Measurements from ENCODE around the gene NRF1.

Gene NRF1

GRCh38 chr7:129746857-129747529 is 135.5 kb downstream of the NRF1 start:
- TF ChIP-seq, protein P1, sequence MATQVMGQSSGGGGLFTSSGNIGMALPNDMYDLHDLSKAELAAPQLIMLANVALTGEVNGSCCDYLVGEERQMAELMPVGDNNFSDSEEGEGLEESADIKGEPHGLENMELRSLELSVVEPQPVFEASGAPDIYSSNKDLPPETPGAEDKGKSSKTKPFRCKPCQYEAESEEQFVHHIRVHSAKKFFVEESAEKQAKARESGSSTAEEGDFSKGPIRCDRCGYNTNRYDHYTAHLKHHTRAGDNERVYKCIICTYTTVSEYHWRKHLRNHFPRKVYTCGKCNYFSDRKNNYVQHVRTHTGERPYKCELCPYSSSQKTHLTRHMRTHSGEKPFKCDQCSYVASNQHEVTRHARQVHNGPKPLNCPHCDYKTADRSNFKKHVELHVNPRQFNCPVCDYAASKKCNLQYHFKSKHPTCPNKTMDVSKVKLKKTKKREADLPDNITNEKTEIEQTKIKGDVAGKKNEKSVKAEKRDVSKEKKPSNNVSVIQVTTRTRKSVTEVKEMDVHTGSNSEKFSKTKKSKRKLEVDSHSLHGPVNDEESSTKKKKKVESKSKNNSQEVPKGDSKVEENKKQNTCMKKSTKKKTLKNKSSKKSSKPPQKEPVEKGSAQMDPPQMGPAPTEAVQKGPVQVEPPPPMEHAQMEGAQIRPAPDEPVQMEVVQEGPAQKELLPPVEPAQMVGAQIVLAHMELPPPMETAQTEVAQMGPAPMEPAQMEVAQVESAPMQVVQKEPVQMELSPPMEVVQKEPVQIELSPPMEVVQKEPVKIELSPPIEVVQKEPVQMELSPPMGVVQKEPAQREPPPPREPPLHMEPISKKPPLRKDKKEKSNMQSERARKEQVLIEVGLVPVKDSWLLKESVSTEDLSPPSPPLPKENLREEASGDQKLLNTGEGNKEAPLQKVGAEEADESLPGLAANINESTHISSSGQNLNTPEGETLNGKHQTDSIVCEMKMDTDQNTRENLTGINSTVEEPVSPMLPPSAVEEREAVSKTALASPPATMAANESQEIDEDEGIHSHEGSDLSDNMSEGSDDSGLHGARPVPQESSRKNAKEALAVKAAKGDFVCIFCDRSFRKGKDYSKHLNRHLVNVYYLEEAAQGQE (IDR thresholded peaks at IDR 0.05; ENCODE audit: insufficient read depth in 1 of 2, low read depth in 2 of 2, low read length in 2 of 2): no peak
- TF ChIP-seq FOXP2 (optimal IDR thresholded peaks at IDR 0.05; ENCODE audit: borderline replicate concordance, extremely low read depth, extremely low read length, insufficient read depth) (no peak), SIN3A (IDR thresholded peaks at IDR 0.05; ENCODE audit: borderline replicate concordance, insufficient read depth, low read length) (no peak), POLR2AphosphoS5 (IDR thresholded peaks at IDR 0.05; ENCODE audit: low read depth, low read length) (no peak), TAF1 (IDR thresholded peaks at IDR 0.05; ENCODE audit: borderline replicate concordance, insufficient read depth, low read length) (no peak)

DNA sequence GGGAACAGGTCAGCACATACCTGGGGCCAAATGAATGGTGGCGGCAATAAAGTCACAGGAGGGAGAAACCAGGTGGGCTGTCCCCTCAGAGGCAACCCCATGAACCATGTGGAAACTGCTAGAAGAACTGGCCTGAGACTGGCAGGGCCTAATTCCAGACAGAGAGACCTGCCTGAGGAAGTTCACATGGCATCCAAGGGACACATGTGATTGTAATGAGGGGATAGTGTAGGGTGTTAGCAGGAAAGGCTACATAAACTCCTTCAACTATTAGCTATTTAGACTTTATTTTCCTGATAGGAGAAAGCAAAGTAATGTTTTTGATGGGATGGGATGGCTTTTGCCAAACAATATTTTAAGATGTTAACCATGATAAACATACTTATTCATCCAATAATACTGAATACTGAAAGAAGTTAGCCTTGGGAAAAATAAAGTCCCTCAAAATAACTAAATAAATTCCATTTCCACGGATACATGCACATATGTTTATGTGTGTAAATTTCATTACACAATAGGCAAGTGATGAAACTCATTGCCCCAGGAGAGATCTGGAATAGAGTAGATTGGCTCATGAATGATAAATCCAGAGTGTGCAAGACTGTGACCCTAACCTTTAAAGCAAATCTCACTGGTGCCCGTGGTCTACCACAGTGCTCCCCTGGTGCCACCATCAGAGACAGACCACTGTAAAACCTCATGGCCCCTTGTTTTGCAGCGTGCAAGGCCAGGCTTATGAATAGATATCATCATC is 137.0 kb downstream of the NRF1 start:
- TF ChIP-seq SIN3A (IDR thresholded peaks at IDR 0.05; ENCODE audit: borderline replicate concordance, insufficient read depth, low read length) (no peak), TAF1 (IDR thresholded peaks at IDR 0.05; ENCODE audit: borderline replicate concordance, insufficient read depth, low read length) (no peak), POLR2AphosphoS5 (IDR thresholded peaks at IDR 0.05; ENCODE audit: low read depth, low read length) (no peak), FOXP2 (optimal IDR thresholded peaks at IDR 0.05; ENCODE audit: borderline replicate concordance, extremely low read depth, extremely low read length, insufficient read depth) (no peak)
- TF ChIP-seq, protein P1 (IDR thresholded peaks at IDR 0.05; ENCODE audit: insufficient read depth in 1 of 2, low read depth in 2 of 2, low read length in 2 of 2): no peak

DNA sequence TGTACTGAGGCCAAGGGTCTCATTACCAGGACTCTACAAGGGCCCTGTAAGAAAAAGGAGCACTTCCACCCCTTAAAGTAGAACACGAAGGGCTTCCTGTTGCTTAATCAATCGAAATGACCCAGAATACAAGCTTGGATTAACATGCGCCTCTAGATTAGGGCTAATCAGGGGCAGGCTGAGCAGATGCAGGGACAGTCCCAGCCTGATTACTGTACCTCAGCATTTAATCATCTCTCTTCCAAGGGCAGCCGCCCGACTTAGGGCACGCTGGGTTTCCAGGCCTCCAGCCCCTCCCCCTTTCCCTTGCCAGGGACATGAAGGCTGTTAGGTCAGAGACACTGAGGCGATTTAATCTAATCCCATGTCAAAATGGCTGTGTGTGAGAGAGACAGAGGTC is 138.6 kb downstream of the NRF1 start:
- no peak for TF ChIP-seq FOXP2 (optimal IDR thresholded peaks at IDR 0.05; ENCODE audit: borderline replicate concordance, extremely low read depth, extremely low read length, insufficient read depth)
- no peak for TF ChIP-seq TAF1 (IDR thresholded peaks at IDR 0.05; ENCODE audit: borderline replicate concordance, insufficient read depth, low read length)
- TF ChIP-seq POLR2AphosphoS5 (IDR thresholded peaks at IDR 0.05; ENCODE audit: low read depth, low read length): no peak
- TF ChIP-seq, protein P1 (IDR thresholded peaks at IDR 0.05; ENCODE audit: insufficient read depth in 1 of 2, low read depth in 2 of 2, low read length in 2 of 2): no peak
- no peak for TF ChIP-seq SIN3A (IDR thresholded peaks at IDR 0.05; ENCODE audit: borderline replicate concordance, insufficient read depth, low read length)

GRCh38 chr7:129750501-129750900 is 139.0 kb downstream of the NRF1 start:
- TF ChIP-seq POLR2AphosphoS5 (IDR thresholded peaks at IDR 0.05; ENCODE audit: low read depth, low read length) (no peak), SIN3A (IDR thresholded peaks at IDR 0.05; ENCODE audit: borderline replicate concordance, insufficient read depth, low read length) (no peak), FOXP2 (optimal IDR thresholded peaks at IDR 0.05; ENCODE audit: borderline replicate concordance, extremely low read depth, extremely low read length, insufficient read depth) (no peak), TAF1 (IDR thresholded peaks at IDR 0.05; ENCODE audit: borderline replicate concordance, insufficient read depth, low read length) (no peak)
- TF ChIP-seq, protein P1 (IDR thresholded peaks at IDR 0.05; ENCODE audit: insufficient read depth in 1 of 2, low read depth in 2 of 2, low read length in 2 of 2): no peak
